Measurements from ENCODE around the gene SLC25A31.

SLC25A31 gene

GRCh38 chr4:127778102-127778501 is 47.9 kb downstream of the SLC25A31 start:
- DNase-seq, result no peak

- DNase-seq, result no peak
These were observed 50.4 kb downstream of the SLC25A31 start for GRCh38 chr4:127780598-127780997.

- DNase-seq, result no peak
These were observed 51.3 kb downstream of the SLC25A31 start for GRCh38 chr4:127781300-127782024.

- peak; percentile 75 for DNase-seq
These were observed 51.8 kb downstream of the SLC25A31 start for GRCh38 chr4:127782025-127782274.

- DNase-seq, result peak; percentile 56
These were observed 52.2 kb downstream of the SLC25A31 start, which contains the start of gene HSPA4L for GRCh38 chr4:127782275-127783025. Gene HSPA4L (plus strand): TSS chr4:127782322. CDS start chr4:127782551, 229 bp downstream.

GRCh38 chr4:127783026-127783769 is 53.0 kb downstream of the SLC25A31 start:
- no peak for DNase-seq

- no peak for DNase-seq
These were observed 54.0 kb downstream of the SLC25A31 start for GRCh38 chr4:127783955-127784770.

GRCh38 chr4:127788517-127788916 is 58.3 kb downstream of the SLC25A31 start:
- no peak for DNase-seq

GRCh38 chr4:127791391-127791790 is 61.2 kb downstream of the SLC25A31 start:
- DNase-seq, result no peak

- DNase-seq, result no peak
These were observed 63.3 kb downstream of the SLC25A31 start for GRCh38 chr4:127793528-127793927.

GRCh38 chr4:127799711-127800110 is 69.5 kb downstream of the SLC25A31 start:
- DNase-seq, result no peak

GRCh38 chr4:127809173-127809800 is 79.1 kb downstream of the SLC25A31 start:
- no peak for DNase-seq

- no peak for DNase-seq
These were observed 80.4 kb downstream of the SLC25A31 start for GRCh38 chr4:127810551-127810950.

GRCh38 chr4:127822430-127822829 is 92.2 kb downstream of the SLC25A31 start:
- DNase-seq, result no peak
